SJCRH30 (cell line): ENCODE results near the gene ZCCHC24. TPM values are rescaled to one million over a fixed set of nuclear protein-coding genes. Genes with fewer than 3 reads are reported as not detected.

Experiments
- DNase-seq, 2 experiments: peaks; one replicate each; pipeline ENCODE4 v3.0.0-alpha.2; 2015 to 2020
- H3K27ac ChIP-seq: fragments of 250-450 bp; sonication (Bioruptor Pico); 2 replicates; pipeline ENCODE4 v1.5.1; 2020; ENCODE audit warnings: mild to moderate bottlenecking, moderate library complexity
- H3K27me3 ChIP-seq: fragments of 250-450 bp; sonication (Bioruptor Pico); 2 replicates; pipeline ENCODE4 v1.5.1; 2020; ENCODE audit warnings: mild to moderate bottlenecking, moderate library complexity
- H3K36me3 ChIP-seq: fragments of 250-450 bp; sonication (Bioruptor Pico); 2 replicates; pipeline ENCODE4 v1.5.1; 2020; ENCODE audit warnings: mild to moderate bottlenecking, moderate library complexity
- H3K4me1 ChIP-seq: fragments of 250-450 bp; sonication (Bioruptor Pico); 2 replicates; pipeline ENCODE4 v1.5.1; 2020; ENCODE audit warnings: mild to moderate bottlenecking, moderate library complexity
- H3K4me3 ChIP-seq: fragments of 250-450 bp; sonication (Bioruptor Pico); 2 replicates; pipeline ENCODE4 v1.5.1; 2020; ENCODE audit warnings: mild to moderate bottlenecking, moderate library complexity
- H3K9me3 ChIP-seq: fragments of 250-450 bp; sonication (Bioruptor Pico); replicated peaks from 2 replicates; pipeline ENCODE4 v1.5.1; 2020; ENCODE audit warnings: mild to moderate bottlenecking, moderate library complexity
- total RNA-seq: library from RNA; depleted of rRNA; stranded (reverse); fragments of >200 nt; shearing (Covaris generic); gene quantifications from 2 replicates; pipeline ENCODE4 v1.2.3, GENCODE V29; 2014

Gene ZCCHC24
- total RNA-seq, 1 experiment from 2014 or later, result 53.7 TPM

DNA sequence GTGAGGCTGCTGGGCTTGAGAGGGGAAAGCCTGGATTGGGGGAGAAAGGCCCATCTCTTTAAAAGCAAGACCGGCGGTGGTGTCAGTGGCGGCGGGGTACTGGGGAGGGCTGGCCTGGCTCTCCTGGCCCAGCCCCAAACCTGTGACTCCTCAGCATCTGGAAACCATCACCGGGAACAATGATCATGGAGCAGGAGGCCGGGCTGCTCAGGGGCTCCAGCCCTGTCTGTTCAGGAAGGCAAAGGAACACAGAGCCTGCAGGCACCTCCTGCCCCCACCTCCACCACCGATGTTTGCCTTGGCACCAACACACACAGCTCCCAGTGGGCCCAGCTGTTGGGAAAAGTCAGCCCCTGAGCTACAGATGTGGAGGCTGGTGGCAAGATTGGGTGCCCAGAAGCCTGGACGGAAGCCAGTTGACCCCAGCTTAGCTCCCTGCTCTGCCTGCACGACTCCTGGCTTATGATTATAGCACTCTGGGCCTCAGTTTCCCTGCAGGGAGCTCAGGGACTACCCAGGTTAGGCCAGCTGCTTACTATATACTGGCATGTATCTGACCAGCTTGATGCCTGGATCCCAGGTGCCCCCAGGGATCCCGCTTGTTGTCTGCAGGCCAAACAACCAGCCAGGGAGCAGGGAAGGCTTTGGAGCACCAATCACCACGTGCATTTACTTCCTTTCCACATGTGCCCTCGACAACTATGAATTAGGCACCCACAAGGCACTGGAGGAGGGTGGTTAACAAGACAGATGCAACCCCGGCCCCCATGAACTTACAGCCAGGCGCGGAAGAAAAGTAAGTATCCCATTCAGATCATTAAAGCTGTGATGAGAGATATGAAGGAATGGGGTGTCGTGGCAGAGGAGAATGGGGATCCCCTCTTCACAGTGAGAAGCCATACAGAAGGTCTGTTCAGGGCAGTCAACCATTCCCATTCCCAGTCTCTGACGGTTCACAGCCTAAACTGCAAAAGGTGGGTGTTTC is 37.3 kb downstream of the ZCCHC24 start:
- Histone ChIP-seq H3K27ac (no peak overlapping the region), H3K4me1 (peaks cover 56% of the 10 kb centered on the region)
- peak; percentile 70 to 84 for DNase-seq

DNA sequence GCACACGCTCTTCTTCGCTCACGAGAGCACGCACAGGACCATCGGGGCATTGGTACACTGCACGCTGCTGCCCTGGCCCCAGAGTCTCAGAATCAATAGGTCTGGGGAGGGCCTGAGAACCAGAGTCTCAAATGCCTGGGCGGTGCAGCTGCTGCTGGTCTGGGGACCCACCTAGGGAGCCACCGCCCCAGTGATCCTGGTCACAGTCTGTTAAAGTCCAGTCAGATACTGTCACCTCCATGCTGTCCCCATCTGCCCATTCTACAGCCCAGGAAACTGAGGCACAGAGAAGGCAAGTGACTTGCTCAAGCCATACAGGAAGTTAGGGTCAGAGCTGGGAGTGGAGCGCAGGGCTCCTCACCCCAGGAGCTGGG is 38.0 kb downstream of the ZCCHC24 start:
- Histone ChIP-seq H3K4me3 (no peak overlapping the region), H3K9me3 (no peaks in the 10 kb centered on the region), H3K27me3 (no peaks in the 10 kb centered on the region), H3K27ac (no peak overlapping the region), H3K36me3 (peaks cover 17% of the 10 kb centered on the region), H3K4me1 (peaks cover 63% of the 10 kb centered on the region)
- no peak for DNase-seq

More for the DNA sequence above, 37.3 kb downstream of the ZCCHC24 start:
- H3K27me3 ChIP-seq, result no peaks in the 10 kb centered on the region
- no peaks in the 10 kb centered on the region for H3K9me3 ChIP-seq
- H3K4me3 ChIP-seq, result no peak overlapping the region
- H3K36me3 ChIP-seq, result peaks cover 23% of the 10 kb centered on the region

DNA sequence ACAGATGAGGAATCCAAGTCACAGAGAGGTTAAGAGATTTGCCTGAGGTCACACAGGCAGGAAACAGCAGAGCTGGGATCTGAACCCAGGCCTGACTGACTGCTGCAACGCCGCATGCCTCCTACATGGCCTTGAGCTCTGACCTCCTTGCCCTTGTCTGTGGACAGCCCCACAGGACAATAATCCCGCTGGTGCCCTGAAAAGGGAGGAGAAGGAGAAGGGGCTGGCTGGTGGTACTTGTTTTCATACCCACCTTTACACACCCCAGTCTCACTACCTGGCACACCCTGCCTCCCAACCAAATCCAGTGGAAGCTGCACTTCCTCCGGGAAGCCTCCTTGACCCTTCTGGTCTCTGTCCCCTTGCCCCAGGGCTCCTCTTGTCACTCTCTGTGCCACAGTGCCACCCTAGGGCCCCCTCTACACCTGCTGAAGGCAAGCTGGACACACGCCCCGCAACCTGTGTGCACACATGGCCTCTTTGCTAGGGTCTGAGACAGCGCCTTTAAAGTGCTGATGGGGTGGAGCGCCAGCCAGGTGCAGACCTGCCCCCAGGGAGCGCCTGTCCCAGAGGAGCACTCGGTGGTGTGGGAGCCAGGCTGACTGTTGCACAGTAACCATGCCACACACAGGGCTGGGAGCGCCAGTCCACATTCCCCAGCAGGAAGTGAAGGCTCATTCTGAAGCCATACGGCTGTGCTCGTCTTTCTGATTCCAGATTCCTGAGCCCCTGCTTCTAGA is 38.6 kb downstream of the ZCCHC24 start:
- H3K4me3 ChIP-seq, result no peak overlapping the region
- peaks cover 68% of the 10 kb centered on the region for H3K4me1 ChIP-seq
- H3K36me3 ChIP-seq, result peaks cover 17% of the 10 kb centered on the region
- no peak for DNase-seq
- H3K27ac ChIP-seq, result no peak overlapping the region
- H3K9me3 ChIP-seq, result no peaks in the 10 kb centered on the region
- no peaks in the 10 kb centered on the region for H3K27me3 ChIP-seq

DNA sequence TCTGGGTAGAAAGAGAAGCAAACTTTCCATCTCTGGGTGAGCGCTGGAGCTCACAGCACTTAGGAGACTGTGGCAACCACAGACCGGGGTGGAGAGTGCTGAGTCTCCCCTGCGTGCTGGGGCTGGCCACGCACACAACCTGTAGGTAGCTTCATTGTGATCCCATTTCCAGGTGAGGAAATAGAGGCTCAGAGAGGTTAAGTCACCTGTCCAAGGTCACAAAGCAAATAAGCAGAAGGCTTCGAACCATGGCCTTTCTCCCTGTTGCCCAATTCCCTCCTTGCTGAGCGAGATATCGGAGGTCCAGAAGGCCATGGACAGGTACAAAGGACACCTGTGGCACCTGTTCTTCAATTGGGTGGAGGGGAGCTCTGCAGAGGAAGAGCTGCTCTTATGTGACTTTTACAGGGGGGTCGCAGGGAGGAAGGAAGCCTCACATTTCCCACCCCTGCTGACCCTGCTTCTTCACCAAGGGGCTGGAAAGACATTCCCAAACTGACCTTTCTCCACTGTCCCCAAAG is 39.4 kb downstream of the ZCCHC24 start:
- no peak overlapping the region for H3K4me3 ChIP-seq
- peaks cover 17% of the 10 kb centered on the region for H3K36me3 ChIP-seq
- H3K4me1 ChIP-seq, result peaks cover 74% of the 10 kb centered on the region
- no peaks in the 10 kb centered on the region for H3K9me3 ChIP-seq
- no peak for DNase-seq
- H3K27me3 ChIP-seq, result no peaks in the 10 kb centered on the region
- no peak overlapping the region for H3K27ac ChIP-seq

DNA sequence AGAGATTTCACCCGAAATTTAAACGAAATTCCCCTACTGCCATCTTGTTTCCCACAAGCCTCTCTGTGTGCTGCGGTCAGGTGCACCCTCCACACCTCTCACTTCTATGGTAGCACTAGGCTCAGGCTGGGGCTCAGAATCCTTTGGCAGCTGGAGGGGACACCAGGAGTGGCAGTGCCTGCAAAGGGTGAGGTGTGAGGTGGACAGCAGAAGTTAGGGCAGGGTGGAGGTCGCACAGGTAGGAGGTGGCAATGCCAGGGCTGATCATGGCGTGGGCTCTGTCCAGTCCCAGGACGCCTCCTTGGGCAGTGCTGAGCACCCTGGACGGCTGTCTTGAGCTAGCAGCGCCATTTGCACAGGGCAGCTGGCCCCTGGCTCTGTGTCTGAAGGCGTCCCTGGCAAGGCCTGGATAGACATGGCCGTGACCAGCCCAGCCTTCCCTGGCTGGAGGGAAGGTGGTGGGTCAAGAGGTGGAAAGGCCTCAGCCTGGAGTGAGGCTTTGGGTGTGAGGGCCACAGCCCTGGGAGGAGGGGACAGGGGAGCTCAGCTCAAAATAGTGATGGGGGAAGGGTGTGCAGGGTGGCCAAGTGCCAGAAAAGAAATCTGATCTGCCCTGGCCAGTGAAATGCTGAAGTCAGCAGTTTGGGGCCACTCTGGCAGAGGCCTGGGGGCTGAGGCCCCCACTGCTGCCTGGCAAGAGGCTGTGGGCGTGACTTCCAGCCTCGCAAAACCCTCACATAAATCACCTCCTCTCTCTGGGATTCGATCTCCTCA is 40.0 kb downstream of the ZCCHC24 start:
- Histone ChIP-seq H3K36me3 (peaks cover 17% of the 10 kb centered on the region), H3K4me1 (peaks cover 78% of the 10 kb centered on the region), H3K27ac (no peak overlapping the region), H3K27me3 (no peaks in the 10 kb centered on the region), H3K9me3 (no peaks in the 10 kb centered on the region), H3K4me3 (no peak overlapping the region)
- DNase-seq, result peak; percentile 51 to 71

DNA sequence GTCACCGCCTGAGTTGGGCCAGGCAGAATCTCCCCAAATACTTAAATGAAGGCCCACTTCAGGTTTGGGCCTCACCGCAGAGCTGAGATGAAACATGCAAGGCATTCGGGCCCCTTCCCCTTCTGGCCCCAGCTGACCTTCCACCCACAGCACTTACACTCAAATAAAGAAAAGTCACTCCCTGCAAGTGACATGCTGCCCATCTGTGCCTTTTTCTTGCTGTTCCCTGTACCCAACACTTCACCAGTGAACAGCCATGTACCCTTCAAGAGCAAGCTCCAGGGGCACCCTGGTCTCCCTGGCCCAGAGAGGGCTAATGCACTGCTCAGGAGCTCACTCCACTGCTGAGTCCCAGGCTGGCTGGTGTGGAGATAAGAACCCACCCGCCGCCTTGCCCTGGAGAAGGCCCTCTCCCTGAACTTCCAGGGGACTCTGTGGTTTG is 40.7 kb downstream of the ZCCHC24 start:
- no peak for DNase-seq
- Histone ChIP-seq H3K27ac (peak overlapping the region; percentile 92; the same call in 1 of the 2 replicates), H3K36me3 (peaks cover 17% of the 10 kb centered on the region), H3K27me3 (no peaks in the 10 kb centered on the region), H3K4me3 (no peak overlapping the region), H3K9me3 (no peaks in the 10 kb centered on the region), H3K4me1 (peaks cover 85% of the 10 kb centered on the region)

DNA sequence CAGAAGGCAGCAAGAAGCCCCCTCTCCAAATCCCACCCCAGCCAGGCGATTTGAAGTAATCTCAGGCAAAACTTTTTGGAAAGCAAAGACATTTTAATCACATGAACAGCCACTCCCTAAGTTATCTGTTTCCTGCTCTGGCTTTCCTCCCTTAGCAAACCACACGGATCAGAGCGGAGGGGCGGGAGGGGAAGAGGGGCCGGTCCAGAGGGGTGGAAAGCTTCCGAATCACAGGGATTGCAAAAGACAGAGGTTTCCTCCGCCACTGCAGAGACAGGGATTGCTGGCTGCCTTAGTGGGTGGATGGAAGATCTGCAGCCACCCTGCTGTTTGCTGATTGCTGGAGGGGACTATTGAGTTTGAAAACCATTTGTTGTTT is 41.2 kb downstream of the ZCCHC24 start:
- H3K4me1 ChIP-seq, result peaks cover 90% of the 10 kb centered on the region
- peak overlapping the region; percentile 20 for H3K4me3 ChIP-seq

DNA sequence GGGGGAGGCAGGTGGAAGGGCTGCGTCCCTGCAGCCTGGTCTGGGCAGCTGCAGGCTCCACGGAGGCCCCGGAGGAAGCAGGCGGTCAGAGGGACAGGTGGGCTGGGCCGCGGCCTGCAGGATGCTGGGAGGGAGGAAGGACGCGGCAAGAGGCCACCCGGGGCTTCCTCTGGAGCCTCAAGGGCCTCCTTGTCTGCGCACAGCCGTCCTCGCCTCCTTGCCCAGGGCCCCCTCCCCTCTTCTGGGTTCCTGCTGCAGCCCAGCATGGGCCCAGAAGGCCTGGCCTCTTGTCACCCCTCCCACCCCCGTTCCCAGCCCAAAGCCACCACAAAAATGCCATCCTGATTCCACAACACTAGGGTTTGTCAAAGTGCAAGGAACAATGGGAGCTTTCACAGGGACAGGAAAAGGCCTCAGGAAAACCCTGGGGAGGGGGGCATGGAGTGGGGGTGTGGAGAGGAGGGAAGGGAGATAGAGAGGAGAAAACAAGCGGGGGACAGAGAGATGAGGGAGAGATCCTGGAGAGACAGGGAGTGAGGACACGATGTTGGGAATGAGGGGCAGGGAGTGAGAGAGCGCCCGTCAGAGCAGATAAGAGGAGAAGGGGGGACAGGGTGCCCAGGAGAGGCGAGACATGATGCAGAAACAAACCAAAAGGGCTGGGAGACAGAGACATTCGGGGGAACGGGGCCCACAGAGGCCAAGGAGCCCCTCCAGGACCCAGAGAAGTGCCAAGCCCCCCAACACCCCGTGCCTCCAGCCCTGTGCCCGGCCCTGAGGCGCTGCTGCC is 41.8 kb downstream of the ZCCHC24 start:
- Histone ChIP-seq H3K27ac (peak overlapping the region; percentile 92), H3K9me3 (no peaks in the 10 kb centered on the region), H3K36me3 (peaks cover 12% of the 10 kb centered on the region), H3K4me1 (peaks cover 94% of the 10 kb centered on the region), H3K4me3 (peak overlapping the region; percentile 20), H3K27me3 (no peaks in the 10 kb centered on the region)
- DNase-seq, result peak; percentile 95 to 97

More for the DNA sequence above, 41.2 kb downstream of the ZCCHC24 start:
- DNase-seq, result peak; percentile 62 to 72
- Histone ChIP-seq H3K27ac (peak overlapping the region; percentile 92), H3K27me3 (no peaks in the 10 kb centered on the region), H3K36me3 (peaks cover 16% of the 10 kb centered on the region), H3K9me3 (no peaks in the 10 kb centered on the region)

DNA sequence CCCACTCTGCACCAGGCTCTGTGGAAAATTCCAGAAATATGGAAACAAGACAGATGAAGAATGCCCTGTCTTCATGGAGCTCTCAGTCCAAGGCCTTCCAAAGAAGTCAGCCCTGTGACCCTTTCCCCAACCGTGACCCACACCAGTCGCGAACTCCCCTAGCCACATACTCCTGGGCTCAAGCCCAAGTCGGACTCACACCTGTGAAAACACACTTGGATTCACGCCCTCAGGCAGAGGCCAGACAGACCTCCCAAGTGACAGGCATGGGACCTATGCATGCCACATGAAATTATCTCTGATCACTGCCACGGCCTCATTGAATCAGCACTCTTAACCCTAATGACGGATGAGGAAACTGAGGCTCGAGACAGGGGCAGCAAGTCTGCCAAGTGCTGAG is 42.5 kb downstream of the ZCCHC24 start:
- peaks cover 16% of the 10 kb centered on the region for H3K36me3 ChIP-seq
- H3K27ac ChIP-seq, result peak overlapping the region; percentile 92
- H3K4me1 ChIP-seq, result peaks cover 94% of the 10 kb centered on the region
- DNase-seq, result peak; percentile 55 to 72
- H3K27me3 ChIP-seq, result no peaks in the 10 kb centered on the region
- H3K4me3 ChIP-seq, result no peak overlapping the region
- no peaks in the 10 kb centered on the region for H3K9me3 ChIP-seq

DNA sequence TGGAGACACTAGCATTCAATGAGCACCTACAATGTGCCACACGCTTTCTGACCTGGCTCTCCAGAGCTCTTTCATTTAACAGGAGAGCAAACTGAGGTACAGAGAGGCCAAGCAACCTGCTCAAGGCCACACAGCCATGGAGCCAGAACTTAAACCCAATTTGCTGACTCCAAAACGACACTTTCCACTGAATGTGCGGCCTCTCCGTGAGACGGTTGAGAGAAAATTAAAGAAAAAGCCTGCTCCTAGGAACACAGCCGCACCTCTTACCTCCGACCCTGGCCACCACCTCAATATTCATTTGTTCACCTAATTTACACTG is 42.8 kb downstream of the ZCCHC24 start:
- Histone ChIP-seq H3K36me3 (peaks cover 12% of the 10 kb centered on the region), H3K4me1 (peaks cover 94% of the 10 kb centered on the region), H3K27me3 (no peaks in the 10 kb centered on the region), H3K4me3 (no peak overlapping the region), H3K9me3 (no peaks in the 10 kb centered on the region), H3K27ac (peak overlapping the region; percentile 92)
- DNase-seq, result no peak

DNA sequence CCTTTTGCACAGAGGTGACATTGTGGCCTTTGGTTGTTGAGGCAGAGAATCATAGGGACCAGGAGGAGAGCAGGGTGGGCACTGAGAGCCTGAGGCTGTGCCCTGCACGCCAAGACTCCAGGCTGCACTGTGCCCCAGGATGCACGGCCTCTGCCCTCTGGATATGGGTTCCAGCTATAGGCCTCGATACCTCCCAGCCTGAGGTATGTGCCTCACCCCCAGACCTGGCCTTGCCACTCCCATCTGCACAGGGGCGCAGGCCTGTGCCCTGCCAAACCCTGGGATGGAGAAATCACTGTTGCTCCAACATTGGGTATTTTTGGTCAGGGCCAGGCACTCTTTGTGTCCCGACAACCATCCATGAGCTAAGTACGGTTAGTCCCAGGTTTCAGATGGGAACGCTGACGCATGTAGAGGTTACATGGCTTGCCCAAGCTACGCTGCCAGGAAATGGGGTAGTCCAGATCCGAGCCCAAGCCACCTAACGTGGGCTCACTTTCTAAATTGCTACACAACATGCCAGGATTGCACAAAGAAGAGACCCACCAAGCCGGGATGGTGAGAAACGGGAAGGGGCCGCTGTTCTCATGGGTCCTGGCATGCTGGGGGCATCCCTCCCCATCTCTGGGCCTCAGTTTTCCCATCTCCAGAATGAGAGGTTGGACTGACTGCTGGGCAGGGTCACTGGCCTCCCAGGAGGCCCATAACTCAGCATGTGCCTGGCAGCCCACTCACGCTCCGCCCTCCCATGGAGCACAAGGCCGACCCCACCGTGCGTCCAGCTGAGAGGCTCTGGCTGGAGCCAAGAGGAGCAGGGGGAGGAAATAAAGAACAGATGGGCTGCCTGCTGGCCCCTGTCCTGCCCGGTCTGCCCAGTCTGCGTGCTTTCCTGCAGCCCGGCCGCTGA is 44.2 kb downstream of the ZCCHC24 start:
- DNase-seq, result no peak

DNA sequence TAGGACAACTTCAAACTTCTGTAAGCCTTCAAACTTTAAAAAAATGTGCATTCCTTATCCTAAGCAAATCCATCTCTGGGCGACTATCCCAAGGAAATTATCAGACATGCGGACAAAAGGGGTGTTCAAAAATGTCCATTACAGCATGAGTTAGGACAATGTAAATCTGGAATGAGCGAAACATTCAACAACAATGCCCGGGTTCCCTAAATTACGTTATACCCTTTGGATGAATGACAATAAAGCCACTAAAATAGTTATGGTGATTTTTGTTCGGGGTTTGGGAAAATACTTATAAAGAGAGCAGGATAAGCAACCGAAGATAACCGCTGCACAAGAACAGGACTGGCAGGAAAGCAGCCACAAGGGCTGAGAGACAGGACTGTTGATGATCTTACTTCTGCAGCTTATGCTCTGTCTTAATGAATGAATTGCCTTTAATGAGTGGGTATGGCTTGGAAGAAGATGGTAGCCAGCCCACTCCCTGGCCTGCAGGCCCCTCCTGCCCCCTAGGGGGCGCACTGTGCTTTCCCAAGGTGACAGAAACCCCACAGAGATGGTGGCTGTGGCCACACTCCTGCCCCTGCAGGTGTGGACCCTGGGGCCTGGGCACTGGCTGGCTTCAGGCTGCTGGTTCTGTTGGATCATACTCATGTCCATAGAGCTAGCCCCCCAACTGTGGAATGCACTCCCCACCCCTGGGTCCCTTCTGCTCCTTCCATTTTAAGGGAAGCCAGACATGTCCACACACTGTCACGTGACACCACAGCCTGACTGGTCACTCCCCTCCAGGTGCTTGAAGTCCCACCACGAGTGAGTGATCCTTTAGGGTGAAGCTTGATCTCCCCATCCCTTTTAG is 45.0 kb downstream of the ZCCHC24 start:
- peaks cover 78% of the 10 kb centered on the region for H3K4me1 ChIP-seq

More for the DNA sequence above, 44.2 kb downstream of the ZCCHC24 start:
- peaks cover 87% of the 10 kb centered on the region for H3K4me1 ChIP-seq
- no peaks in the 10 kb centered on the region for H3K27me3 ChIP-seq
- H3K36me3 ChIP-seq, result peaks cover 17% of the 10 kb centered on the region; the same call in 1 of the 2 replicates
- no peak overlapping the region for H3K27ac ChIP-seq
- H3K9me3 ChIP-seq, result no peaks in the 10 kb centered on the region
- no peak overlapping the region for H3K4me3 ChIP-seq

More for the DNA sequence above, 45.0 kb downstream of the ZCCHC24 start:
- DNase-seq, result peak; percentile 50 to 71
- Histone ChIP-seq H3K27ac (no peak overlapping the region), H3K4me3 (no peak overlapping the region), H3K36me3 (peaks cover 22% of the 10 kb centered on the region), H3K9me3 (no peaks in the 10 kb centered on the region), H3K27me3 (no peaks in the 10 kb centered on the region)
